Lower leg skin (tissue), 4 donors: Measurements from ENCODE around the gene KIAA1614. TPM values are rescaled to one million over a fixed set of nuclear protein-coding genes. Genes with fewer than 3 reads are reported as not detected.
A peak's percentile ranks its signal among the peaks of the same experiment; 100 is the strongest.

Experiments
- DNase-seq, 2 donors: peaks; one replicate each; pipeline ENCODE4 v3.0.0-alpha.2; 2019; ENCODE audit warnings: low spot score in 2 of 2
- H3K4me3 ChIP-seq: fragments of 200-600 bp; sonication (generic); 2 replicates; pipeline ENCODE4 v1.5.1; 2017; ENCODE audit warnings: mild to moderate bottlenecking, low read depth; ENCODE audit not compliant: poor library complexity, severe bottlenecking
- POLR2A ChIP-seq, 2 donors: fragments of 450-650 bp; IDR thresholded peaks; one replicate each; pipeline ENCODE4 v1.6.1; 2016 to 2017; ENCODE audit warnings: antibody characterized with exemption in 2 of 2, mild to moderate bottlenecking in 1 of 2, moderate library complexity in 1 of 2
- WGBS, 2 donors: methylation state at CpG; one replicate each; pipeline ENCODE4 v1.1.5; 2018; 5-methylcytosine and 5-hydroxymethylcytosine counted together
- intact Hi-C: fragments of 100-400 bp; cut with DNase I; formaldehyde crosslinking; loops from one replicate; pipeline ENCODE4 v1.15.0; 2023; ENCODE audit warnings: low total_unique reads
- total RNA-seq, 4 donors: library from RNA; depleted of rRNA; stranded (reverse); fragments of >200 nt; gene quantifications; one replicate each; pipeline ENCODE4 v1.1.0, GENCODE V29; 2016
- TF ChIP-seq, protein P1 (sequence below), 3 donors: fragments of 450-650 bp; IDR thresholded peaks; one replicate each; pipeline ENCODE4 v1.5.1; 2016; ENCODE audit warnings: antibody characterized with exemption in 3 of 3, mild to moderate bottlenecking in 3 of 3, moderate library complexity in 2 of 3

KIAA1614 gene, protein sequence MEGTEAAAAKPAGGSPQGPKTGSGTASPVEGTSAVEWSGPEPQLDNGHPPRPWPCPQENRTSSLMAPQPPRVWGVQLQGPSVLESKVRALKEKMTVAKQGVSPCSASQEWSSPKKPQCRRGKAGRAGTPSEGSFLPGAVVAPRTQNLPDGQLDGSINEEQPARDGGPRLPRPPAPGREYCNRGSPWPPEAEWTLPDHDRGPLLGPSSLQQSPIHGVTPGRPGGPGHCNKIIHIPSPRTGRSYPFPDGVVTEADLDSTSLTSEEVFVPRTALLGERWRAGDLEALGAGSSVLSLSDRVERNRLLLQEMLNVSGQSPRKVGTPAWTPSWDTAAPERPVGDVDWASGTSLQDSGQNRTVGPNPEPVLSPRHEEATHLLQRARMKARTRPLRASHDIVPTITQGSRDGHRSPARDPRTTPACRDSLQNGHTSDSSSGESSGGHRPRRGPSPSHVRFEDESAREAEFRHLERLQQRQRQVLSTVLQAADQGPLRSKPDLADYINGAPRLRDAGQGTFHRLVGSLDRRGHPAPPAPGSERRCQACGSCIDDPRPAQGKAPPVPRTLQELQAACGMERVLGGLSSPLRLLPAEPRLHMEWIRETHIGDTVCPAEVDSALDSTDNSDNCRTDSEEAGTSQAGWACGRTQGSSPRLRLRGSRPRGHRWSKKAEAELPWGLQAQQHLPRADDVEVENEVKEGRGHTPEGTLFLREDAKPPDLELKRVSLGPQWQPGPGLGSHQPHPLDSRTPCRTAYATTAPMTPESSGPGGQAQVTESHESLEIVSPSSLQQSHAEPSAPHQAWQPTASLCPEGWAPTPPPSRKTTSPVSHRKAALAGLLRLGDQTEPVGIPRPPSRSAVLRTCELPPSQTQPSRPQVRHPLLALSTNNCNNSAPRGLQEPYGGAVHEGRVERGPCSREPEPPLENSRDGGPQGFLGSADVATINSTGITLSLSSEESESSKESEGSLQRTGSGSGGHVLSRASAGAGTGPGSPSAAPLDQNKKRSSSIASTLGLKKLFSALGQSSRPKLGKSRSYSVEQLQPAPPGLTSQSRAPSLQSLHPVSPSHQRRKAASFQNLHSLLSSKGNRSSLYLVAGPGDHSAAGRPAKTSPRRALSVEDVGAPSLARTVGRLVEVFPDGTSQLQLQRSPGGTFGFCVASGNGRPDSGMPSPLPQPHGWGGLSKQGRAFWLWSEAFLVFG
- total RNA-seq = 1 to 10 TPM; 1.0 to 8.5 (median 3.5) TPM

DNA sequence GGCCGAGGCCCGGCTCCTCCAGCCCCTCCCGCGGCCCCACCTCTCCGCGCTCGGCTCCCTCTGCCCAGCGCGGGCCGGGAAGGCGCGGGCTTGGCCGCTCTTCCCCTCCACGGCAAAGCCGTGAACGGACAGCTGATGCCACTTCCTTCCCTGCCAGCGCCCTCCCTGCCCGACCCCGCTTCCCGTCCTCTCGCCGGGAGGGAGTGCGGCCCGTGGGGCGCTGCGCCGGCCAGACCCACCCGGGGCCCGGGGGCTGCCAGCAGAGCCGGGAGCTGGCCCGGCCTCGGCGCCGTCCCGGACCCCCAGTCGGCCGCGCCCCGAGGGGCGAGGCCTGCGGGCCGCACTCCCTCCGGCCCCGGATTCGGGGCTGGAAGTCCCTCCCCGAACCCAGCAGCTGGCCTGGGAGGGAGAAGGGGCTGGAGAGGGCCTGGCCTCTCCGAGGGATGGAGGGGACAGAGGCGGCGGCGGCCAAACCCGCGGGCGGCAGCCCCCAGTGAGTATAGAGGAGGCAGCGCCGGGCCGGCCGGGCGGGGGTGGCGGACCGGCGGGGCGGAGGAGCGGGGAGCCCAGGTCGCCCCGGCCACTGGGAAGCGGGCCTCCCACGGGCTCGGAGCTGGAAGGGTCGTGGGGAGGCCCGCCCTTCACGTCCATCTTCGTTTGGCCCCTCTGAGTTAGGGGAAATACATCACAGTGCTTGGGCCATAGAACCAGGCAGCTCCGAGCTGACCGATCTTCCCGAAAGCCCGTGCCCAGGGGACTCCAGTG, at the start of gene KIAA1614:
Gene KIAA1614, plus strand, starts transcription at position 97 of the 765 bp plus-strand sequence. Its CDS starts 347 bp downstream, at position 444.
- intact Hi-C loops = no loop called here
- TF ChIP-seq, protein P1, sequence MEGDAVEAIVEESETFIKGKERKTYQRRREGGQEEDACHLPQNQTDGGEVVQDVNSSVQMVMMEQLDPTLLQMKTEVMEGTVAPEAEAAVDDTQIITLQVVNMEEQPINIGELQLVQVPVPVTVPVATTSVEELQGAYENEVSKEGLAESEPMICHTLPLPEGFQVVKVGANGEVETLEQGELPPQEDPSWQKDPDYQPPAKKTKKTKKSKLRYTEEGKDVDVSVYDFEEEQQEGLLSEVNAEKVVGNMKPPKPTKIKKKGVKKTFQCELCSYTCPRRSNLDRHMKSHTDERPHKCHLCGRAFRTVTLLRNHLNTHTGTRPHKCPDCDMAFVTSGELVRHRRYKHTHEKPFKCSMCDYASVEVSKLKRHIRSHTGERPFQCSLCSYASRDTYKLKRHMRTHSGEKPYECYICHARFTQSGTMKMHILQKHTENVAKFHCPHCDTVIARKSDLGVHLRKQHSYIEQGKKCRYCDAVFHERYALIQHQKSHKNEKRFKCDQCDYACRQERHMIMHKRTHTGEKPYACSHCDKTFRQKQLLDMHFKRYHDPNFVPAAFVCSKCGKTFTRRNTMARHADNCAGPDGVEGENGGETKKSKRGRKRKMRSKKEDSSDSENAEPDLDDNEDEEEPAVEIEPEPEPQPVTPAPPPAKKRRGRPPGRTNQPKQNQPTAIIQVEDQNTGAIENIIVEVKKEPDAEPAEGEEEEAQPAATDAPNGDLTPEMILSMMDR (IDR thresholded peaks at IDR 0.05) = no peak
- no peak for TF ChIP-seq POLR2A (IDR thresholded peaks at IDR 0.05)
- WGBS, 2 donors = 3 to 6% methylated on average over 21 to 31 of the region's 76 CpGs
- peak within 1 kb of the TSS; percentile 39 for H3K4me3 ChIP-seq
- peak in 1 of 2 donors; percentile 90 for DNase-seq

DNA sequence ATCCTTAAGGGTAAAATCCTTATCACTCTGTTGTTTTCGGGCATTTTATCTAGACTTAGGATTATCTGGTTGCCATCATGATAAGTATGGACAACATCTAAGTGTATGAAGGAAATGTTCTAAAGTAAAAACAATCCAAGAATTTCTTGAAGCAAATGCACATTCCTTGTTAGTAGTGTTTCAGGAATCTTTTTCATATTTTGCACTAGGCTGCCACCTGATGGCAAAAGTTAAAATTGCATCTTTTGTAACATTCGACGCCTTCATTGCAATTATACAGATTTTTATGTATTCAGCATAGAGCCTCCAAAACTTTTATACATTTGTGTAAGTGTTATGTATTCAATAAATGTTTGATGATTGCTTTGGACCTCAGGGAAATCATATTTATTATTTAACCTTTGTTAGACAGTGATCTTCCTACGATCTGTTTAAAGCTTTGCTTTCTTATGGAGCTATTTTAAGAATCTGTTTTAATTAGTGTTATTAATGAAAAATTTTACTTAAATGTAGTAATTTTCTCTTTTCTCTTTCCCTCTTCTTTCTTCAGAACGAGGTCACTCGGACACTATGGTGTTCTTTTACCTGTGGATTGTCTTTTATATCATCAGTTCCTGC, 49.4 kb upstream of the KIAA1614 start:
- no peak overlapping the region for H3K4me3 ChIP-seq
- WGBS, 2 donors = 26 to 27% methylated on average over 6 of the region's 6 CpGs
- peak in 1 of 2 donors; percentile 43 for DNase-seq
- TF ChIP-seq POLR2A (IDR thresholded peaks at IDR 0.05) = no peak
- TF ChIP-seq, protein P1 (IDR thresholded peaks at IDR 0.05) = peak in 1 of 3 donors; percentile 66
- intact Hi-C loops = no loop called here

DNA sequence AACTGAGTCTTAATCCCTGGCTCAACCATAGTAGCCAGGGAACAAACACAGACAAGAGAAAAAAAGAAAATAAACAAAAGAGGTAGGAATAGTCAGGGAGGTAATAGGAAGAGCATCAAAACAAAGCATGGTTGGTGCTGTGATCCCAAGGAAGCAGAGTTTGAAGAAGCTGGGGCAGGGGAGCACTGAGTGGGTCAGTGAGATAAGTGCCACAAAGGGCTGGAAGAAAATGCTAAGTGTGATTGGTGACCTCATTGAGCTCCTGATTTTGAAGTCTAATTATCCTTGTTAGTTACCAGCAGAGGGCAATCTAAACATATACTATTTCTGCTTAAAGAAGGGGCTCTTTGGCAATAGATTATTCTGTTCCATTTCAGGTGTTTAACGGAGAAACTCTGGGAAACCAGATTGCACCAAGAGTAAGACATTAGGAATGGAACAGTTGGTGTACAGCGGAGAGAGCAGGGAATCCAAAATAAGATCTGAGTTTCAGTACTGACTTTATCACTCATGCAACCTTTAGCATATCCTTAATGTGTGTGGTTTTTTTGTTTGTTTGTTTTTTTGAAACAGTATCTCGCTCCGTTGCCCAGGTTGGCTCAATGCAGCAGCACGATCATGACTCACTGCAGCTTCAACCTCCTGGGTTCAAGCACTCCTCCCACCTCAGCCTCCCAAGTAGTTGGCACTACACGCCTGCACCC, 30.7 kb upstream of the KIAA1614 start:
- no peak for TF ChIP-seq POLR2A (IDR thresholded peaks at IDR 0.05)
- TF ChIP-seq, protein P1 (IDR thresholded peaks at IDR 0.05) = no peak
- no peak for DNase-seq
- H3K4me3 ChIP-seq = no peak overlapping the region
- WGBS, 2 donors = 61 to 62% methylated on average over 6 of the region's 6 CpGs
- intact Hi-C loops = loop anchor here (5.0 kb wide), 1 partner anchor 285 kb away; no protein-coding TSS in a partner anchor

DNA sequence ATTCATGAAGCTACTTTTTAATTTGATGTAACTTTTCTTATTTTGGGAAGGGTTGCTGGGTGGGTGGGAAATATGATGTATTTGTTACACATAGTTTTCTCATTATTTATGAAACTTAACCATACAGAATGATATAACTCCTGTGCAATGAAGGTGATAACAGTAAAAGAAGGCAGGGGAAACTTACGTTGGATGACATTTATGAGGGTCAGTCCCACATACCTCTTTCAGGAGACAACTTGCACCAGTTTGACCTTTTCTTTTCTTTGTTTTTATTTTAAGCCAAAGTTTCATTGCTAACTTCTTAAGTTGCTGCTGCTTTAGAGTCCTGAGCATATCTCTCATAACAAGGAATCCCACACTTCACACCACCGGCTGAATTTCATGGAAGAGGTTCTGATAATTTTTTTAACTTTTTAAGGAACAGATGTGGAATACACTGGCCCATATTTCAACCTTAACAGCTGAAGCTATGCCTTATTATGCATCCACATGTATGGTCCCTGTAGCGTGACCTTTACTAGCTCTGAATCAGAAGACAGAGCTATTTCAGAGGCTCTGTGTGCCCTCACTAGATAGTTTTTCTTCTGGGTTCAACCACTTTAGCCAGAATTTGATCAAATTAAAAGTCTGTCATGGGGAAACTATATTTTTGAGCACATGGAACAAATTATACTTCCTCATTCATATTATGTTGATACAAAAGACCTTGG, 28.0 kb upstream of the KIAA1614 start:
- WGBS, 2 donors = 89 to 94% methylated on average over 3 of the region's 3 CpGs

More for the DNA sequence above, 28.0 kb upstream of the KIAA1614 start:
- intact Hi-C loops = loop anchor here (5.0 kb wide), 1 partner anchor 283 kb away; no protein-coding TSS in a partner anchor
- no peak for TF ChIP-seq POLR2A (IDR thresholded peaks at IDR 0.05)
- TF ChIP-seq, protein P1 (IDR thresholded peaks at IDR 0.05) = no peak
- no peak overlapping the region for H3K4me3 ChIP-seq
- DNase-seq = no peak
